Loucy (cell line): ENCODE data around the gene KCNMA1.

ENCODE experiments used
- CTCF ChIP-seq: fragments of 200-600 bp; sonication (generic); conservative IDR thresholded peaks from 2 replicates; pipeline ENCODE4 v1.5.1; 2014; ENCODE audit warnings: mild to moderate bottlenecking, antibody characterized with exemption, low read length
- EZH2phosphoT487 ChIP-seq: fragments of 200-600 bp; IDR thresholded peaks from 2 replicates; pipeline ENCODE4 v1.6.1; 2018; ENCODE audit warnings: antibody characterized with exemption, mild to moderate bottlenecking, moderate library complexity, borderline replicate concordance

DNA sequence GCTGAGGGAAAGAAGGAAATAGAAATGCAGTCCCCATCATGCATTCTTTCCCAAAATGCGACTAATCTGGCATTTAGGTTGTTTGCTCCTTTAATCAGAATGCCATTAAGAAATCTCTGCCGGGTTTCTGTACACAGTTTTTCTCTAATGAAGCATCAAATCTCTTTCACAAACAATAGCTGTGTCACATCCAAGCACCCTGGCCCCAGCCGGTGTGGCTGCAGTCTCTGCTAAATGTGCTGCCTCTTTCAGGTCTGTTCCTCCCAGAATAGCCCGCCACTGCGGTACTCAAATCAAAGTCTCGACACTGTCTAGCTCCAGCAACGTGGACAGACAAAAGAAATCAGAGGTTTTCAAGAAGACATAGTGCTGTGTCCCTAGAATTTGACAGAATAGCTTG lies 343.8 kb downstream of the KCNMA1 start:
- TF ChIP-seq CTCF (no peak), EZH2phosphoT487 (no peak)
